ENCODE results near the gene TTLL11.

The TTLL11 gene

DNA sequence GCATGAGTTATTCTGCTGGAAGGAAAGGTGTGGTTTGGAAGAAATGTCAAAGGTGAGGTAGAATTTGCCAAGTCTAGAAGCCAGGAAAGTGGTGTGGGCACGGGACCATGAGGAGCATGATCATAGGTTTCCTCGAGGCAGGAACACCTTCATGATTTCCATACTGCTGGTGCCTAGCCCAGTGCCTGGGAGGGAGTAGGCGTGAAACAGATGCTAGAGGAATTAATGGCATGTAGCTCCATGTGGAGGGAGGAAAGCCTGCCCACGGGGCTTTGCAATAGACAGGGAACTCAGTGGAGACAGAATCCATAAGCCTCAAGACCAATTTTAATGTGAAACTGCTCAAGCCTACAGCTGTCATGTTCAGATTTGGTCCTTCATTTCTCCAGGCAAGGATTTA, 35.1 kb downstream of the TTLL11 start:
- H3K9me3 Mint-ChIP-seq, result no peaks in the 10 kb centered on the region
- ATAC-seq (no peak), DNase-seq (ENCODE audit: low spot score in 2 of 2) (no peak)
- H3K27ac Mint-ChIP-seq, result no peak overlapping the region
- H3K4me1 Mint-ChIP-seq, result peaks cover 13% of the 10 kb centered on the region
- no peaks in the 10 kb centered on the region for H3K36me3 Mint-ChIP-seq
- H3K4me3 Mint-ChIP-seq, result no peak overlapping the region

DNA sequence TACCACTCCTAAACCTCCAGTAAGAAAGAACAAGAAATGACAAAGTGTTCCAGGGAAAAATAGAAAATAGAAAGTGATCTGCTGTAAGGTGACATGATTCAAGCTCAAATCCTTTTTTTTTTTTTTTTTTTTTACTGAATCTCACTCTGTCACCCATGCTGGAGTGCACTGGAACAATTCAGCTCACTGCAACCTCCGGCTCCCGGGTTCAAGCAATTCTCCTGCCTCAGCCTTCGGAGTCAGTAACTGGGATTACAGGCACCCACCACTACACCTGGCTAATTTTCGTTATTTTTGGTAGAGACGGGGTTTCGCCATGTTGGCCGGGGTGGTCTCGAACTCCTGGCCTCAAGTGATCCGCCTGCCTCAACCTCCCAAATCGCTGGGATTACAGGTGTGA, 35.9 kb downstream of the TTLL11 start:
- Mint-ChIP-seq H3K4me1 (peaks cover 21% of the 10 kb centered on the region), H3K4me3 (no peak overlapping the region), H3K9me3 (no peaks in the 10 kb centered on the region), H3K27ac (no peak overlapping the region), H3K36me3 (no peaks in the 10 kb centered on the region)
- DNase-seq (ENCODE audit: low spot score in 2 of 2) (no peak), ATAC-seq (no peak)

DNA sequence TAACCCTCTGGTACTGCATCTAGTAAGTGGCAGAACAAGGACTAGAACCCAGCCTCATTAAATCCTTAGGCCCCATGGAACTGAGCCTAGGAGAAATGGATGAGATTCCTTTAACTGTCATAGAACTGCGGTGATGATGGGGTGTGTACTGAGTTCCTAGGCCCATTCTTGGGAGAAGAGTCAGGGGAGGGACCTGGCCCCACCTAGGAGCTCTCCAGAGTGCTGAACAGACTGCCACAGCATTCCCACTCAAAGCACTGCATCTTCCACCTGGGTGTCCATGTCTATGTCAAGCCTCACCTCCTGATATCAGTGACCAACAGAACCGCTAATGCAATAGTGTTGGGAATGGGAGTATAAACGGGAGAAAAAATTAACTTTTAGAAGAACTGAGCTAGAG, 36.6 kb downstream of the TTLL11 start:
- DNase-seq (ENCODE audit: low spot score in 2 of 2) (no peak), ATAC-seq (no peak)
- peaks cover 3% of the 10 kb centered on the region for H3K36me3 Mint-ChIP-seq
- peaks cover 29% of the 10 kb centered on the region for H3K4me1 Mint-ChIP-seq
- no peaks in the 10 kb centered on the region for H3K9me3 Mint-ChIP-seq
- no peak overlapping the region for H3K27ac Mint-ChIP-seq
- H3K4me3 Mint-ChIP-seq, result no peak overlapping the region

DNA sequence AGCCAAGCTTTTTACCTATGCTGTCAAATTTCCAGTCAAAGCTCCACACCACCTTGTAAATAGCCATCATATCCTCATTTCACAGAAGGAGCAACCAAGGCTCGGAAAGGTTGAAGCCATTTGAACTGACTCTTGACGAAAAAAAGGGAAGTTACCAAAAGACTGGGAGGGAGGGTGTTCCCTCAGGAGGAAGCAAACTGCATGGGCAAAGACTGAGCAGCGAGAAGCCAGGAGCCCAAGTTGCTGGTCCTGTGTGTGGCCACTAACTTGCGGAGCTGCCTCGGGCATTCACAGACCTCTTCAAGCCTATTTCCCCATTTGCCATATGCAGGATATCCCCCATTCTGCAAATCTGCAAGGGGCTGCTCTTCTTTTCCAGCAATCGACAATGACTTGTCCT, 37.4 kb downstream of the TTLL11 start:
- Mint-ChIP-seq H3K27ac (no peak overlapping the region), H3K4me3 (no peak overlapping the region), H3K36me3 (peaks cover 7% of the 10 kb centered on the region), H3K4me1 (peaks cover 33% of the 10 kb centered on the region), H3K9me3 (no peaks in the 10 kb centered on the region)
- DNase-seq (ENCODE audit: low spot score in 2 of 2) (no peak), ATAC-seq (no peak)

DNA sequence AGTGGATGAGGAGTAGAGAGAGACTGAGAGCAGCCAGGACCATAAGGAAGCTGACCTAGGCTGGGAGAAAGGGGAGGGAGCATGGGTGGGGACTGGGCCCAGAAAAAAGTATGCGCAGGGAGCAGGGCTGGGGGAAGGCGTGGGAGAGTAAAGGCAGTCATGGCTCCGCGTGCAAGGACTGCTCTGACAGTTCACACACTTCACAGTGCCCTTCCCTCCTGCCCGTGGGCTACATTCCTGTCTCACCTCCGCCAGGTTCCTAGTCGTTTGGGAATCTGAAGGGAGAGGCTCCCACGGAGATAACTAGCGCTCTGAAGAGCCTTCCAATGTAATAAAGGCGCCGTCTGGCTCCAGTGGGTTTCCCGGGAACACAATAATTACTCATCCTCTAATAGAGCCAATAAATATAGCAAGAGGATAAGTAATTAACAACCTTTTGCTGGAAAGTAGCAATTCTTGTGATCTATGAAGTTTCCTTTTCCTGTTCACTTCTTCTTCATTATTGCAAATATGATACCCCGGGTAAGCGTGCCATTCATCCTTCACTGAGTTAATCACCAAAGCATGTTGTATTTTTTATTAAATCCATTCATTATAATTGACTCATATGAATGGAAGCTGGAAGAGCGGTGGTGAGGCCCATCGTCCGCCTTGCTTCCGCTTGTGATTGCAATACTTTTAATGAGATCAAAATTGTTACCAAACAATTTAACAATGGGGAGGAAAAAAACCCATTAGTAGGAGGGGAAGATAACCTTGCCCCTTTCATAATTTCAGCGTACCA, 39.3 kb downstream of the TTLL11 start:
- Mint-ChIP-seq H3K36me3 (peaks cover 7% of the 10 kb centered on the region), H3K9me3 (no peaks in the 10 kb centered on the region), H3K4me1 (peaks cover 33% of the 10 kb centered on the region), H3K4me3 (no peak overlapping the region), H3K27ac (no peak overlapping the region)
- ATAC-seq (no peak), DNase-seq (ENCODE audit: low spot score in 2 of 2) (no peak)

DNA sequence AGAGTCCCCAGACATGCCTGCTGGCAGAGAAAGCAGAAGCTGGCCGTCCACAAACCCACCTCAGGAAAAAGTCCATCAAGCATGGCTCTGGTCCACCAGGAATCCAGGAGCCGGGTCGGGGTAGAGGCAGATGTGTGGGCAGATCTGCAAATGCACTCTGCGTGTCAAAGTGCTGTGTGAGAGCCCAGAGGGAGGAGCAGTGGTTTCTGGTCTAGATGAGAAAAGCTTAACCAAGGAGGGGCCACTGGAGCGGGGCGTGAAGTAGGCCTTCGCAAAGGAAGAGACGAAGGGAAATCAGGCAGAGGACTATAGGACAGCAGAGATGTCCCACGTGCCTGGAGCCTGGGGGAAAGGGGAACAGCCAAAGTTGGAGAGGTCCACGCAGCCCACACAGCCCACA, 40.0 kb downstream of the TTLL11 start:
- no peaks in the 10 kb centered on the region for H3K9me3 Mint-ChIP-seq
- ATAC-seq (no peak), DNase-seq (ENCODE audit: low spot score in 2 of 2) (no peak)
- no peak overlapping the region for H3K27ac Mint-ChIP-seq
- peaks cover 33% of the 10 kb centered on the region for H3K4me1 Mint-ChIP-seq
- H3K4me3 Mint-ChIP-seq, result no peak overlapping the region
- peaks cover 7% of the 10 kb centered on the region for H3K36me3 Mint-ChIP-seq

DNA sequence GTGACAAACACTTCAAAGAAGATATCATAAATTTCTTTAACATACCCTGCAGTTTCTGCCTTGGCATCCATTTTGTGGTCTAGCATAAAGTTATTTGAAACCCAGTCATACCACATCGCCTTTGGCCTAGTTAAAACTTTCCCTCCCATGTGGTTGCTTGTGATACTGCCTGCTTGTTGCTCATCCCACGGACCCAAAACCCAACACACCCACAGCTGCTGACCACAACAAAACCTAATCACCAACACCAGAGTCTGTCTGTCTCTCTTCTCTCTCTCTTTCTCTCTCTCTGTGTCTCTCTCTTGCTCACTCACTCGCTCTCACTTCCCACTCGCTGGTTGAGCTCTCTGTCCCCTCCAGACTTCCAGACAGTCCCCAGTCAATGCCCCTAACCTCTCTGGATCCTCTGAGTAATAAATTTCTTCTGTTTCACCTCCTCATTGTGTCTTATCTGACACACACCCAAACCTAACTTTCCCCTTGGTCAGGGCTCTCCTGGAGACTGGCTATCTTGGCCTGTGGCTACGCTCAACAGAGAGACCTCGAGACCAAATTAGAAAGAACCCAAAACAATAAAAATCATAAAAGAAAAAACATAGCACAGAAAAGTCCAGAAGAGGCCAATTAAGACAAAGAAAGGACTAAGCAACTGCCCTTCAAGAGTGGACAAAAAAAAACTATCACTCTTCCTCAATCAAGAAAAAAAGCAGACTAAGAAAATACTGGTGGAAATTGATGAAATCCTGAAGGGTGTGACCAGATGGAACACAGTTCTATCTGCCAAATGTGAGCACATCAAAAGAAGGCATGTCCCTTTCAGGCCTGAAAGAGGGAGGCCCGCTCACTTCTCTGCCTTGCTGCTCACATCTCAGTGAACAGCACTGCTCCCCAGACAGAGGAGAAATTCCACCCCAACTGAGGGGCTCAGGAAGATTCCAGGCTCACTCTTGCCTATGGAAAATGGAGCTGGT, 41.5 kb downstream of the TTLL11 start:
- ATAC-seq (peak; percentile 91), DNase-seq (ENCODE audit: low spot score in 2 of 2) (peak; percentile 14 to 77)
- no peak overlapping the region for H3K4me3 Mint-ChIP-seq

DNA sequence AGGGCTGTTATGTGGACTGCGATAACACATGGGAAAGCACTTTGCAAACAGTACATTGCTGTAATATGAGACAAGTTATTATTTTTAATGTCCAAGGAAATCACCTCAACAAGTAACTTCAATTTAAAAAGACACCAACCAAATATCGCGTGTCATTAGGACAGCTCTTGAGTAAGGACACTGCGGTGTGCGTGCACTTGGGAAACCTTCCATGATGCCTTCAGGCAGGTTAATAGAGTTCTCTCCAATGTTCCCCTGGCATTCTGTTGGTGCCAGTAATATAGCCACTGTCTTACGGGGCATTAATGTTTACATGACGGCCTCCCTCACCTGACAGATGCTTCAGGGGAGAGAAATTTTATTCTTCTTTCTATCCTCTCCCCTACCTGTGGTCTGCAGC, 42.9 kb downstream of the TTLL11 start:
- Mint-ChIP-seq H3K9me3 (no peaks in the 10 kb centered on the region), H3K27ac (no peak overlapping the region), H3K4me1 (peaks cover 33% of the 10 kb centered on the region), H3K4me3 (no peak overlapping the region), H3K36me3 (peaks cover 7% of the 10 kb centered on the region)
- no peak for DNase-seq (ENCODE audit: low spot score in 2 of 2)
- ATAC-seq, result no peak

More for the DNA sequence above, 41.5 kb downstream of the TTLL11 start:
- Mint-ChIP-seq H3K4me1 (peaks cover 33% of the 10 kb centered on the region), H3K9me3 (no peaks in the 10 kb centered on the region), H3K36me3 (peaks cover 7% of the 10 kb centered on the region), H3K27ac (peak overlapping the region; percentile 23)

DNA sequence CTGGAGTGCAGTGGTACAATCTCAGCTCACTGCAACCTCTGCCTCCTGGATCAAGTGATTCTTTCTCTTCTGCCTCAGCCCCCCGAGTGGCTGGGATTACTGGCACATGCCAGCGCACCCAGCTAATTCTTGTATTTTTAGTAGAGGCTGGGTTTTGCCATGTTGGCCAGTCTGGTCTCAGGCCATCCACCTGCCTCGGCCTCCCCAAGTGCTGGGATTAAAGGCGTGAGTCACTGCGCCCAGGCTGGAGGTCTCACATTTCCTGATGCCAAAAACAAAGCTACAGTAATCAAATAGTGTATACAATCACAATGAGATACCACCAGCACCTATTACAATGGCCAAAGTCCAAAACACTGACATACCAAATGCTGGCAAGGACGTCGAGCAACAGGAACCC, 51.1 kb downstream of the TTLL11 start:
- no peaks in the 10 kb centered on the region for H3K9me3 Mint-ChIP-seq
- DNase-seq (ENCODE audit: low spot score in 2 of 2), result no peak
- ATAC-seq, result no peak
- H3K4me1 Mint-ChIP-seq, result no peaks in the 10 kb centered on the region
- H3K36me3 Mint-ChIP-seq, result peaks cover 4% of the 10 kb centered on the region
- no peak overlapping the region for H3K27ac Mint-ChIP-seq
- no peak overlapping the region for H3K4me3 Mint-ChIP-seq

DNA sequence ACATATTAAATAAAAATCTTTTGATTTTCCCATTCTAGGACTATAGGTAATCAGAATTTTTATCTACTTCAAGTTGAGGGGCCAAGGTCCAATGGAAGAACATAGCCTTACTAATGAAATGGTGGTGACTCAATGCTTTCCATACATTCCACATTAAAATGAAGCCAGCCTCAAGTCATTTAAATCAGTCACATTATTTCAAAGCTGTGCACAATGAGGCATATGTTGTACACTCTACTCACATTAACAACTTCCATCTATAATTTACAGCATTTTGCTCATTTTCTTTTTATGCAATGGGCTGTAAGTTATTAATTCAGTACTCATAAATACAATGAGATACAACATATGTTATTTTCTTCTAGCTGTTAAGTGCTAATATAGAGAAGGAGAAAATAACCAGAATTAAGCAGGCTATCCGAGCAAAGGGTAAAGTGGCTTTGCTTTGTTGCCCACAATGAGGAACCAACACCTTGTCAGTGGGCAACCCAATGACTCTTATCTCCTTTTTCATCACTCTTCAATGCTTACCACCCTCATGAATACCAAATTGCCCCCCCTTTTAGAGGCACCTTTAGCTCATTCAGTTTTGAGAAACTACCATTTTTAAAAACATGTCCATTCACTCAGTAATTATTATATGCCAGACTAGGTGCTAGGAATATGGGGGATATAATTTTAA, 52.4 kb downstream of the TTLL11 start:
- no peak overlapping the region for H3K4me3 Mint-ChIP-seq
- H3K9me3 Mint-ChIP-seq, result no peaks in the 10 kb centered on the region
- no peaks in the 10 kb centered on the region for H3K4me1 Mint-ChIP-seq
- H3K27ac Mint-ChIP-seq, result no peak overlapping the region
- no peak for ATAC-seq
- DNase-seq (ENCODE audit: low spot score in 2 of 2), result no peak
- peaks cover 4% of the 10 kb centered on the region for H3K36me3 Mint-ChIP-seq

DNA sequence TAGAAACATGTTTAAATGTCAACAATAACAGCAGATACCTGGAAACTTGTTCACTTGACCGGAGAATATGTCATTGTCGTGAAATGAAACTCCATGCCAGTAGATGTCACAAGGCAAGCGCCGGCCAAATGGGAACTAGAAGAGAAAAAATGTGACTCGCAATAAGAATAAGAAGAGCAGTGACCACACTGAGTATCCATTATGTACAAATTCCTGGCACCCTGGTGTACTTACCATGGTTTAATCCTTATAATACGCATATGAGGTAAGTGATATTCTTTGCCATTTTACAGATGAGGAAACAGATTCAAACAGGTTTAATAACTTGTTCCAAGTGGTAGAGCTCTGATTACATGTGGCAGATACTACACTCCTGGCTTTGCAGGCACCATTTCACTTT, 53.9 kb downstream of the TTLL11 start:
- peaks cover 4% of the 10 kb centered on the region for H3K36me3 Mint-ChIP-seq
- no peak for ATAC-seq
- no peak overlapping the region for H3K27ac Mint-ChIP-seq
- no peak overlapping the region for H3K4me3 Mint-ChIP-seq
- no peaks in the 10 kb centered on the region for H3K4me1 Mint-ChIP-seq
- DNase-seq (ENCODE audit: low spot score in 2 of 2), result no peak
- no peaks in the 10 kb centered on the region for H3K9me3 Mint-ChIP-seq

DNA sequence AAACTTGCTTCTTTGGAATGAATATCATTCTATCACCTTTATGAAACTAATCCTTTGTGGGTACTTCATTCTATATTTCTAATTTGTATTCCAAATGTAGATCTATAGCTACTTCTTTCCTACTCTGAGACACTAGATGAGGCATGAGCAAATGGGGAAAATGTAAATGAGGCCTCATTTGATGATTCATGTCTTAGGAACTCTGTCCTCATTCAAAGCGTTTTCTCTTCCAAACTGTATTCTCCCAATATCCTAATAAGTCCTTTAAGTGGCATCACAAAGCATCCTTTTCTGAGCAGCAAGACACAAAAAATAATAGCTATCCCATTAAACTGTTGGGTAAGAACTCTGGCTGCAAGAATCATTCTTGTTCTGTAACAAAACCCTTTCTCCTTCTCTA, 56.1 kb downstream of the TTLL11 start:
- Mint-ChIP-seq H3K4me1 (no peaks in the 10 kb centered on the region), H3K27ac (no peak overlapping the region), H3K9me3 (no peaks in the 10 kb centered on the region), H3K36me3 (peaks cover 4% of the 10 kb centered on the region), H3K4me3 (no peak overlapping the region)
- ATAC-seq, result no peak
- no peak for DNase-seq (ENCODE audit: low spot score in 2 of 2)

DNA sequence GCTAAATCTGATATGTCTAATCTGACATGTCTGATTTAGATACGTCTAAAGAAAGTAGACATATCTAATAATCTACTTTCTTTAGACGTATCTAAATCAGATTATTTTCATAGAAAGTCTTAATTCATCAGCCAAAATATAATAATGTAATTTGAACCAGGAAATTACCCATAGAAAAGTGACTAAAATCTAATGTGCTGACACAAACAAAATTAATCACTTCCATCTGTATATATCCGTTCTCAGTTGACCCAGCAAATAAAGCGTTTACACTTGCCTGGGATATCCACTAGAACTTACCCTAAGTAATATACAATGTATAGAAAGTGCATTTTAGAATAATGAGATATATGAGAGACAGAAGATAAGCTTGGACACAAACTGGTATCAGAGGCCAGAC, 56.7 kb downstream of the TTLL11 start:
- ATAC-seq (no peak), DNase-seq (ENCODE audit: low spot score in 2 of 2) (no peak)
- peaks cover 4% of the 10 kb centered on the region for H3K36me3 Mint-ChIP-seq
- no peaks in the 10 kb centered on the region for H3K4me1 Mint-ChIP-seq
- no peak overlapping the region for H3K27ac Mint-ChIP-seq
- no peaks in the 10 kb centered on the region for H3K9me3 Mint-ChIP-seq
- no peak overlapping the region for H3K4me3 Mint-ChIP-seq

DNA sequence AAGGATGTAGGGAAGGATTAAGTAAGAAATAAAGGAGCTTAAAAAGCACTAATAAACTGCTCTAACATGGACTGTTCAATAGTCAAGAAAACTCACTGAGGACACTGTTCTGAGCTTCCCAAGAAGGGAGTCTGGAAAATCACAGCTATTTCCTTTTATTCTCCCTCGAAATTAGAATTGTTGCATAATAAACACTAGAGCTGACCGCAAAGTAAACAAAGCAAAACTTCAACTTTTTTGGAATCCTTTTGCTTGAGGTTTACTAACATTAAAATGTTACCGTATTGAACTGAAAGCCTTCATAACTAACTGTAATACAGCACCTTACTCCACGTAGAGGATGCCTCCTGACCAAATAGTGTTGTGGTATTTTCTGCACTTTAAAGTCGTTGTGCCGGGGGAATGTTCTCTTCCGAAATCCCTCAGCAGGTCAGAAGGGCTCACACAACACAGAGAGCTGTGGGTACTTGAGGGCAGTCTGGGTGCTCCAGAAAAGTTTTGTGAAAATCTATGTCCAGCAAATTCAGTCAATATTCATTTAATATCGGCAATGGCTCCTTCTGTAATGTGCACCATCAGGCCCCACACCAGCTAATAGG, 59.2 kb downstream of the TTLL11 start:
- Mint-ChIP-seq H3K36me3 (peaks cover 4% of the 10 kb centered on the region), H3K27ac (no peak overlapping the region), H3K9me3 (no peaks in the 10 kb centered on the region), H3K4me1 (no peaks in the 10 kb centered on the region), H3K4me3 (no peak overlapping the region)
- ATAC-seq, result no peak
- DNase-seq (ENCODE audit: low spot score in 2 of 2), result no peak

DNA sequence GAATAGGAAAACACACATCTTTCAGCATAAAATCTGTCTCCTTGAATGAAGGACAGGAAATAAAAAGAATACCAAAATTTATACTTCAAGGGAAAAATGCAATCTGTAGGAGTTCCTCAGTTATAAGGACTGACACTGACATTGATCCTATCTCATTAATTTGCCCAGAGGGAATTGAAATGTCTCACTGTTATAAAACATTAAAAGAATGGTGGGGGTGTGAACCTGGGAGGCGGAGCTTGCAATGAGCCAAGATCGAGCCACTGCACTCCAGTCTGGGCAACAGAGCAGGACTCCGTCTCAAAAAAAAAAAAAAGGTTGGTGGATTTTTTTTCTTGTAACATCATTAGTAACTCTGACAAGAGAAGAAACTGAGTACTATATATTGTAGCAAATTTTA, 60.8 kb downstream of the TTLL11 start:
- H3K4me3 Mint-ChIP-seq, result no peak overlapping the region
- ATAC-seq, result no peak
- H3K36me3 Mint-ChIP-seq, result no peaks in the 10 kb centered on the region
- DNase-seq (ENCODE audit: low spot score in 2 of 2), result no peak
- no peak overlapping the region for H3K27ac Mint-ChIP-seq
- H3K4me1 Mint-ChIP-seq, result no peaks in the 10 kb centered on the region
- peaks cover 9% of the 10 kb centered on the region for H3K9me3 Mint-ChIP-seq

Data from stimulated activated effector memory CD8-positive, alpha-beta T cell treated with anti-CD3 and anti-CD28 coated beads, Interleukin-12 subunit alpha, Interleukin-12 subunit beta, amount 100 ng/mL, for 72 hours (primary cell).